GM12865 (cell line): ENCODE data around the gene EFCAB8.
"Not testable (repeated sequence)": the region's sequence is repeated elsewhere in the genome, so short reads cannot be mapped to it uniquely, and the experiment has no call there.

Experiments used
- DNase-seq: peaks from one replicate; pipeline ENCODE4 v3.0.0; 2010; ENCODE audit warnings: low read depth
- H3K4me3 ChIP-seq: 2 replicates; pipeline ENCODE4 v1.5.1; 2011; ENCODE audit warnings: mild to moderate bottlenecking, low read depth, low read length, control low read depth
- TF ChIP-seq, protein P1 (sequence below): IDR thresholded peaks from 2 replicates; pipeline ENCODE4 v1.5.1; 2011; ENCODE audit warnings: low read length, control low read depth, low read depth, inconsistent platforms; ENCODE audit not compliant: insufficient read depth; ENCODE audit errors: missing control alignments

Gene EFCAB8

DNA sequence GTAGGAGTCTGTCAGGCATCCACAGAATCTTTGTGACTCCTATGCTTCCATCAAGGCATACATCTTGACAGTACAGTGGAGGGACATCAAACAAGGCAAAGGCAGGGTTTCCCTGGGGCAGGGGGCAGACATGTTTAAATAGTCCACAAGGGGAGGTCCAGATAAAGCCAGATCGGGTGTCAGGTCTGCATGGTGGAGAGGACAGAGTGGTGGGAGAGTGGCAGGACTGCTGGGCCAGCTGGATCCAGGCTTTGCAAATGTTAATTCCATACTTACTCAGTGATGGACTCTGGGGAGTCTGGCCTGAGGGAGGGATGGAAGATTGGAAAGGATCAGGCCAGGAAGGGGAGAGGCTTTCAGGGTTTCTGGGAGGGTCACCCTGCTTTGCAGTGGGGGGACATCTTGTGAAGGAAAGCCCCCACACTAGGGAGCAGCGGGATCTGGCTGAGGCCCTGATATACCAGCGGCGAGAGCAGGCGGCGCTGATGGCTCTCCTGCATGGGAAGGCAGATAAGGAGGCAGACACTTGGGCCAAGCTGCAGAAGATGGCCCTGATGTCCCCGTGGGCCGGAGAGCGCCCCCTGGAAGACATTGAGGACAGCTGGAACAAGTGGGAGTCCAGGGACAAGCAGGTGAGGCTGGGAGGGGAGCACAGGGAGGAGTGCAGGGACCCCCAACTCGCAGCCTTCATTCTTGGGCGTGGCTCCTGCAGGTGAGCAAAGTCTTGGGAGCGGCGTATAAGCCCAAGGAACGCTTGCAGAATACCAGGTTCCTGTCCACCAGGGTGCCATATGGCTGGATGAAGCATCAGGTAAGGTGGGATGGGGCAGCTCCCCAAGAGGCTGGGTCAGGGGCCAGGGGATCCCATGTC lies 100.9 kb downstream of the EFCAB8 start:
- no peak for DNase-seq
- H3K4me3 ChIP-seq, result no peak overlapping the region
- TF ChIP-seq, protein P1, sequence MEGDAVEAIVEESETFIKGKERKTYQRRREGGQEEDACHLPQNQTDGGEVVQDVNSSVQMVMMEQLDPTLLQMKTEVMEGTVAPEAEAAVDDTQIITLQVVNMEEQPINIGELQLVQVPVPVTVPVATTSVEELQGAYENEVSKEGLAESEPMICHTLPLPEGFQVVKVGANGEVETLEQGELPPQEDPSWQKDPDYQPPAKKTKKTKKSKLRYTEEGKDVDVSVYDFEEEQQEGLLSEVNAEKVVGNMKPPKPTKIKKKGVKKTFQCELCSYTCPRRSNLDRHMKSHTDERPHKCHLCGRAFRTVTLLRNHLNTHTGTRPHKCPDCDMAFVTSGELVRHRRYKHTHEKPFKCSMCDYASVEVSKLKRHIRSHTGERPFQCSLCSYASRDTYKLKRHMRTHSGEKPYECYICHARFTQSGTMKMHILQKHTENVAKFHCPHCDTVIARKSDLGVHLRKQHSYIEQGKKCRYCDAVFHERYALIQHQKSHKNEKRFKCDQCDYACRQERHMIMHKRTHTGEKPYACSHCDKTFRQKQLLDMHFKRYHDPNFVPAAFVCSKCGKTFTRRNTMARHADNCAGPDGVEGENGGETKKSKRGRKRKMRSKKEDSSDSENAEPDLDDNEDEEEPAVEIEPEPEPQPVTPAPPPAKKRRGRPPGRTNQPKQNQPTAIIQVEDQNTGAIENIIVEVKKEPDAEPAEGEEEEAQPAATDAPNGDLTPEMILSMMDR, result no peak

- no peak for DNase-seq
- H3K4me3 ChIP-seq, result no peak overlapping the region
- TF ChIP-seq, protein P1, result no peak
Observed at GRCh38 chr20:32960222-32960518, 101.4 kb downstream of the EFCAB8 start.

DNA sequence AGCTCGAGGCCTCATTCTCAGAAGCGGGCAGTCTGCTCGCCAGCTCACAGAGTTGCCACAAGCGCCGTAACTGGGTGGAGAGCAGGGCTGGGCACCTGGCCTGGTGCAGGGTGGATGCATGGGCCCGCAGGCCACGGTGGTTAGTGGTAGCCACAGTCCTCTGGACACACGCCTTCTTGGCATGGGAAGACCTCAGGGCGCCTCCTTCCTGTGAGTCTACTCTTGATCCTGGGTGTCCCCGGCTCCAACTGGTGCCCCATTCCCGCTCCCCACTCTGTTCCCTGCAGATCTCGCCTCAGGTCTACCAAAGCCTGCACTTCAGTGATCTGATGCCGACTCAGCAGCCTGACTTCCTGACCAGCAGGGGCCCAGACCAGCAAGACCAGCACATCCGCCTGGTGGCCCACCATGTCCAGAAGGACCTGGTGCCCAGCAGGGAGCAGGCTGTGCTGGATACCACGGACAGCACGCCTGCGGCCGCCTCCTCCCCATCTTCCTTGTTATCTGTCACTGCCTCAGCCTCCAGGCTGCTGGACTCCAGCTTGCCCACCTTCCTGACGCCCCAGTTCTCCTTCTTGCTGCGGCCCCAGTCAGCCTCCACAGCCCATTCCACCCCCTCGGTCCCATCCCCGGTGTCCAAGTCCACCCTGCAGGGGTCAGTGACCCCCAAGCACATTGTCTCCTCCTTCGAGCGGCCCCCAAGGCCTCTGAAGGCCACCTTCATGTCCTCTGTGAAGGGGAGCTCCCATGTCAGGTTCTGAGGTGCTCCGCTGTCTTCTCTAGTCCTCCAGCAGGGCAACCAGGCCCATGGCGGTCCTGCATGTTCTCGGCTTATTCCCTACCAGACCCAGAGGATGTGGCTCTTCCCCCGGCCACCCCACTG lies 102.4 kb downstream of the EFCAB8 start:
- TF ChIP-seq, protein P1, result no peak
- DNase-seq, result no peak
- no peak overlapping the region for H3K4me3 ChIP-seq

DNA sequence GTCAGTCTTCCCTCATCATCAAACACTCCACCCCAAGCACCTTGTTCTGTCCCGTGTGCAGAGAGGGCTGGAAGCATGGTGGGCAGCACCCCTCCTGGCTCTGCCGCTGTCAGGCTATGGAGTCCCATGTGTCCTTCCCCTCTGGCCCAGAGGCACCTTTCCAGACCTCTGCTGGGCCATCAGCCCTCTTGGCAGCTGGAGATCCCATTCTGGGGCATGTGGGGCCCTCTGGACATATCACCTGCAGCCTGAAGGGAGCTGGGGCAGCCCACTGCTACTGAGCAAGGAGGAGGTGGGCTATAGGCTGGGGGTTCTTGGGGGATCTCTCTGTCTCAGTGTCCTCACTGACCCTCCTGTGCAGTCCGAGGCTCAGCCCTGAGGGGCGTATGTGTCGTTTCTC lies 103.3 kb downstream of the EFCAB8 start:
- no peak for DNase-seq
- no peak overlapping the region for H3K4me3 ChIP-seq
- TF ChIP-seq, protein P1, result no peak

DNA sequence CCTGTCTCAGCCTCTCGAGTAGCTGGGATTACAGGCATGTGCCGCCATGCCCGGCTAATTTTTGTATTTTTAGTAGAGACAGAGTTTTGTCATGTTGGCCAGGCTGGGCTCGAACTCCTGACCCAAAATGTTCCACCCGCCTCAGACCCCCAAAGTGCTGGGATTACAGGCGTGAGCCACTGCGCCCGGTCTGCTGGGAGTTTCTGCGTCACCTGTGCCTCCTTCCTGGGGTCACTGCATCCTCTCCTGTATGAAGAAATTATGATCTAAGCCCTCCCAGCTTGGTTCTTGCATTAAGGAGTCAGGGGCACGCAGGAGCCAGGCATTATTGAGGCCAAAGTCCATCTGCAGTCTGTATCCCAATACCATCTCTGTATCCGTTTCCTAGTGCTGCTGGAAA lies 103.9 kb downstream of the EFCAB8 start:
- not testable (repeated sequence) for H3K4me3 ChIP-seq, DNase-seq

DNA sequence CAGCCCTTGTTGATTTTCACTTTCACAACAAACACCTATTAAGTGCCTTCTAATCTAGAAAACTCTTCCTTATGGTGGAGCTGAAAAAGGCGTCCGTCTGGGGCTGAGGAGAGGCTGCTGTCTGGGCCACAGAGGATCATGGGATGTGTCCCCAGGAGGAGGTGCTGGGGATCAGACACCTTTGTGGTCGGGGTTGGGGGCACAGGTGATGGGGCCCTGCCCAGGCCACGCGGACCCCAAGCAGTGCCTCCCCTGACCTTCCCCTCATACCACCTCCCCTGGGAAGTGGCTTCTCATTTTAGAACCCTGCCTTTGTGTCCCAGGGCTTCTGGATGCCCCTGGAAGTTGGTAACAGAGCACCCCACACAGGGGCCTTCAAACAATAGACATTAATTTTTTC lies 104.5 kb downstream of the EFCAB8 start:
- no peak overlapping the region for H3K4me3 ChIP-seq
- TF ChIP-seq, protein P1, result no peak
- DNase-seq, result no peak

DNA sequence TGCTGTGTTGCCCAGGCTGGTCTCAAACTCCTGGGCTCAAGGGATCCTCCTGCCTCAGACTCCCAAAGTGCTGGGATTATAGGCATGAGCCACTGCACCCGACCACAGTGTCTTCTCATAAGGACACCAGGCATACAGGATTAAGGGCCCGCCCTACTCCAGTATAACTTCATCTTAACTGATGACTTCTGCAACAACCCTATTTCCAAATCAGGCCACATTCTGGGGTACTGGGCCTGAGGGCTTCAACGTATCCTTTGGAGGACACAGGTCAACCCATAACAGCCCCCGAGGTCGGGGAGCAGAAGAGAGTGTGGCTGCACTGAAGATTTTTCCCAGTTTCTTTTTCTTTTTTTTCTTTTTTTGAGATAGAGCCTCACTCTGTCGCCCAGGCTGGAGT lies 105.9 kb downstream of the EFCAB8 start:
- TF ChIP-seq, protein P1, result no peak
- H3K4me3 ChIP-seq, result no peak overlapping the region
- no peak for DNase-seq
